ENCODE data around the gene TRMT11. TPM values are rescaled to one million over a fixed set of nuclear protein-coding genes. Genes with fewer than 3 reads are reported as not detected.

The TRMT11 gene
- total and polyA plus RNA-seq, 2 of the 8 experiments (the other 6 are each of a cell fraction or from before 2014, with no cell fraction given): 19.7 to 32.4 TPM

GRCh38 chr6:126048635-126049034 lies 62.3 kb downstream of the TRMT11 start:
- no peak overlapping the region for H2AFZ ChIP-seq (ENCODE audit: low read length)
- FAIRE-seq (no peak), DNase-seq (ENCODE audit: low read depth in 1 of 2, low spot score in 2 of 2) (no peak)
- no peak overlapping the region for H3K14ac ChIP-seq (ENCODE audit: insufficient read length)
- H2BK20ac ChIP-seq (ENCODE audit: low read length): no peak overlapping the region
- peaks cover 2 to 7% (median 4%) of the 10 kb centered on the region in 4 experiments; a peak in 6 of 8 replicates for H3K36me3 ChIP-seq (ENCODE audit: control insufficient read depth in 2 of 4, insufficient read depth in 4 of 4, low read length in 3 of 4)
- ChIA-PET POLR2A (ENCODE audit: partially characterized antibody) (interaction anchor here (2.0 kb wide), 1 partner anchor 11 kb away, joined by 6 read pairs; no protein-coding TSS in a partner anchor), CTCF (ENCODE audit: partially characterized antibody) (interaction anchor here (1.3 to 1.7 kb wide), 2 partner anchors 15 to 53 kb away, joined by 4 read pairs; no protein-coding TSS in a partner anchor)
- WGBS, 2 experiments (ENCODE audit: extremely low coverage in 1 of 2, insufficient coverage in 1 of 2, insufficient read length in 1 of 2, insufficient replicate concordance in 2 of 2, low coverage in 1 of 2, low lambda C conversion rate in 2 of 2, missing lambda C conversion rate in 1 of 2): 89% methylated on average over 4 of the region's 4 CpGs; no CpG with 5 or more reads in 1 of the 2 experiments
- no peak overlapping the region for H2AK5ac ChIP-seq (ENCODE audit: low read depth, low read length)
- no peak overlapping the region for H3K4ac ChIP-seq (replicated peaks; ENCODE audit: insufficient read length, low read depth, low read length)
- H3K79me2 ChIP-seq (ENCODE audit: control insufficient read depth in 1 of 2, insufficient read depth in 2 of 2, low read length in 2 of 2): no peaks in the 10 kb centered on the region
- no peaks in the 10 kb centered on the region for H3K9me3 ChIP-seq (ENCODE audit: insufficient read depth in 2 of 2, low read depth in 1 of 2, low read length in 1 of 2)
- no peak overlapping the region for H4K8ac ChIP-seq (ENCODE audit: extremely low read depth, insufficient read depth, low read length)
- no peak overlapping the region for H2BK120ac ChIP-seq (replicated peaks; ENCODE audit: low read depth, low read length)
- no peak overlapping the region for H2BK5ac ChIP-seq (ENCODE audit: low read depth, low read length)
- H2BK12ac ChIP-seq (ENCODE audit: low read depth, low read length): no peak overlapping the region
- no peak overlapping the region for H3K9ac ChIP-seq (replicated peaks in 1 of 4; ENCODE audit: extremely low read depth in 1 of 4, low read depth in 3 of 4, low read length in 3 of 4)
- no peak overlapping the region for H3K56ac ChIP-seq (replicated peaks; ENCODE audit: insufficient read length, low read depth, low read length)
- no peaks in the 10 kb centered on the region for H3K23me2 ChIP-seq (ENCODE audit: low read depth, low read length)
- no peak overlapping the region for H3K4me3 ChIP-seq (ENCODE audit: extremely low read depth in 1 of 4, insufficient read depth in 2 of 4, low read depth in 3 of 4, low read length in 4 of 4)
- no peak overlapping the region for H3K27ac ChIP-seq (ENCODE audit: low read depth, low read length)
- no peaks in the 10 kb centered on the region for H3K27me3 ChIP-seq (replicated peaks in 1 of 4; ENCODE audit: control insufficient read depth in 3 of 4, extremely low read depth in 1 of 4, insufficient read depth in 3 of 4, low read length in 3 of 4)
- H4K20me1 ChIP-seq (replicated peaks in 1 of 2; ENCODE audit: control insufficient read depth in 1 of 2, insufficient read depth in 2 of 2, low read length in 2 of 2): no peaks in the 10 kb centered on the region
- no peak overlapping the region for H2BK15ac ChIP-seq (ENCODE audit: low read length)
- H4K91ac ChIP-seq (replicated peaks; ENCODE audit: insufficient read length, low read length): no peak overlapping the region
- no peak overlapping the region for H3K18ac ChIP-seq (ENCODE audit: extremely low read depth, low read length)
- no peak overlapping the region for H3K4me2 ChIP-seq (ENCODE audit: insufficient read depth in 1 of 2, low read depth in 2 of 2, low read length in 2 of 2)
- no peak overlapping the region for H4K5ac ChIP-seq (ENCODE audit: insufficient read length, low read depth, low read length)
- no peak overlapping the region for H3K23ac ChIP-seq (ENCODE audit: insufficient read length)
- no peaks in the 10 kb centered on the region for H3K4me1 ChIP-seq (replicated peaks in 1 of 4; ENCODE audit: control insufficient read depth in 3 of 4, insufficient read depth in 4 of 4, low read length in 3 of 4)
- no peaks in the 10 kb centered on the region for H3K79me1 ChIP-seq (ENCODE audit: low read depth, low read length)
- TF ChIP-seq ATF2 (IDR thresholded peaks at IDR 0.05; ENCODE audit: low read length) (no peak), EZH2 (IDR thresholded peaks at IDR 0.05; ENCODE audit: low read depth, low read length, severe bottlenecking) (no peak), SAP30 (IDR thresholded peaks at IDR 0.05; ENCODE audit: insufficient read depth, insufficient replicate concordance, low read length) (no peak), TAF1 (IDR thresholded peaks at IDR 0.05; ENCODE audit: low read depth, low read length) (no peak), BCL11A (IDR thresholded peaks at IDR 0.05; ENCODE audit: low read depth in 2 of 2, low read length in 2 of 2) (no peak), PHF8 (conservative IDR thresholded peaks at IDR 0.05; ENCODE audit: low read depth, low read length) (no peak), JUND (IDR thresholded peaks at IDR 0.05; ENCODE audit: low read length) (no peak), CEBPB (IDR thresholded peaks at IDR 0.05; ENCODE audit: low read depth, low read length) (no peak), KDM4A (IDR thresholded peaks at IDR 0.05; ENCODE audit: low read depth, low read length, severe bottlenecking) (no peak), RFX5 (IDR thresholded peaks at IDR 0.05; ENCODE audit: borderline replicate concordance, low read depth, low read length) (no peak), BRCA1 (IDR thresholded peaks at IDR 0.05; ENCODE audit: low read depth, low read length) (no peak)
- TF ChIP-seq, protein P1, sequence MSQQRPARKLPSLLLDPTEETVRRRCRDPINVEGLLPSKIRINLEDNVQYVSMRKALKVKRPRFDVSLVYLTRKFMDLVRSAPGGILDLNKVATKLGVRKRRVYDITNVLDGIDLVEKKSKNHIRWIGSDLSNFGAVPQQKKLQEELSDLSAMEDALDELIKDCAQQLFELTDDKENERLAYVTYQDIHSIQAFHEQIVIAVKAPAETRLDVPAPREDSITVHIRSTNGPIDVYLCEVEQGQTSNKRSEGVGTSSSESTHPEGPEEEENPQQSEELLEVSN (IDR thresholded peaks at IDR 0.05): no peak
